ENCODE results near the gene STAB1.

Gene STAB1

GRCh38 chr3:52509753-52510328 is 14.7 kb downstream of the STAB1 start:
- DNase-seq (ENCODE audit: low spot score): no peak

- DNase-seq (ENCODE audit: low spot score): no peak
These were observed 16.4 kb downstream of the STAB1 start for GRCh38 chr3:52511509-52511908.

GRCh38 chr3:52512105-52512504 is 17.0 kb downstream of the STAB1 start:
- no peak for DNase-seq (ENCODE audit: low spot score)

- no peak for DNase-seq (ENCODE audit: low spot score)
These were observed 17.6 kb downstream of the STAB1 start for GRCh38 chr3:52512727-52513126.

- DNase-seq (ENCODE audit: low spot score): no peak
These were observed 18.1 kb downstream of the STAB1 start for GRCh38 chr3:52513281-52513680.

GRCh38 chr3:52514576-52514975 is 19.4 kb downstream of the STAB1 start:
- DNase-seq (ENCODE audit: low spot score): no peak

- DNase-seq (ENCODE audit: low spot score): no peak
These were observed 20.1 kb downstream of the STAB1 start for GRCh38 chr3:52515192-52515591.

- no peak for DNase-seq (ENCODE audit: low spot score)
These were observed 21.5 kb downstream of the STAB1 start for GRCh38 chr3:52516509-52517195.

GRCh38 chr3:52517796-52518722 is 22.9 kb downstream of the STAB1 start:
- DNase-seq (ENCODE audit: low spot score): no peak

GRCh38 chr3:52518723-52519444 is 23.7 kb downstream of the STAB1 start:
- no peak for DNase-seq (ENCODE audit: low spot score)

GRCh38 chr3:52519445-52520140 is 24.5 kb downstream of the STAB1 start:
- DNase-seq (ENCODE audit: low spot score): no peak

- no peak for DNase-seq (ENCODE audit: low spot score)
These were observed 25.1 kb downstream of the STAB1 start for GRCh38 chr3:52520141-52520667.

GRCh38 chr3:52520716-52521487 is 25.8 kb downstream of the STAB1 start:
- no peak for DNase-seq (ENCODE audit: low spot score)

- no peak for DNase-seq (ENCODE audit: low spot score)
These were observed 26.3 kb downstream of the STAB1 start for GRCh38 chr3:52521488-52521824.

GRCh38 chr3:52521881-52522650 is 26.9 kb downstream of the STAB1 start:
- DNase-seq (ENCODE audit: low spot score): no peak

- DNase-seq (ENCODE audit: low spot score): no peak
These were observed 27.6 kb downstream of the STAB1 start for GRCh38 chr3:52522651-52523251.

GRCh38 chr3:52523386-52524257 is 28.5 kb downstream of the STAB1 start:
- no peak for DNase-seq (ENCODE audit: low spot score)

GRCh38 chr3:52524258-52524751 is 29.2 kb downstream of the STAB1 start:
- no peak for DNase-seq (ENCODE audit: low spot score)
